MM.1S (cell line): ENCODE results near the gene FNDC11.
"Not testable (repeated sequence)": the region's sequence is repeated elsewhere in the genome, so short reads cannot be mapped to it uniquely, and the experiment has no call there.

ENCODE experiments used
- DNase-seq: peaks from one replicate; pipeline ENCODE4 v3.0.0-alpha.2; 2015
- H2AFZ ChIP-seq: fragments of 300-600 bp; sonication (generic); 2 replicates; pipeline ENCODE4 v1.6.0; 2016; ENCODE audit warnings: antibody characterized with exemption, low read length
- H3F3A ChIP-seq: fragments of 300-600 bp; sonication (generic); 2 replicates; pipeline ENCODE4 v1.6.1; 2016; ENCODE audit warnings: mild to moderate bottlenecking, antibody characterized with exemption, low read length, moderate library complexity, mixed read lengths; ENCODE audit not compliant: insufficient read depth
- H3K27ac ChIP-seq: fragments of 300-600 bp; sonication (generic); 2 replicates; pipeline ENCODE4 v1.5.1; 2016; ENCODE audit warnings: mild to moderate bottlenecking, low read length
- H3K27me3 ChIP-seq: fragments of 300-600 bp; sonication (generic); replicated peaks from 2 replicates; pipeline ENCODE4 v1.6.0; 2016; ENCODE audit warnings: low read length; ENCODE audit not compliant: insufficient read depth
- H3K36me3 ChIP-seq: fragments of 300-600 bp; sonication (generic); replicated peaks from 2 replicates; pipeline ENCODE4 v1.6.1; 2016; ENCODE audit warnings: mild to moderate bottlenecking, low read length, mixed read lengths; ENCODE audit not compliant: insufficient read depth
- H3K4me1 ChIP-seq: fragments of 300-600 bp; sonication (generic); 2 replicates; pipeline ENCODE4 v1.6.1; 2016; ENCODE audit warnings: low read length, mixed read lengths
- H3K4me2 ChIP-seq: fragments of 300-600 bp; sonication (generic); 2 replicates; pipeline ENCODE4 v1.6.0; 2016; ENCODE audit warnings: low read depth, low read length
- H3K4me3 ChIP-seq: fragments of 300-600 bp; sonication (generic); 2 replicates; pipeline ENCODE4 v1.5.1; 2016; ENCODE audit warnings: low read length, mixed read lengths
- H3K79me2 ChIP-seq: fragments of 300-600 bp; sonication (generic); 2 replicates; pipeline ENCODE4 v1.6.1; 2016; ENCODE audit warnings: mixed run types, low read length, mixed read lengths
- H3K9ac ChIP-seq: fragments of 300-600 bp; sonication (generic); 2 replicates; pipeline ENCODE4 v1.6.1; 2016; ENCODE audit warnings: low read length, mixed read lengths
- H3K9me2 ChIP-seq: fragments of 300-600 bp; sonication (generic); replicated peaks from 2 replicates; pipeline ENCODE4 v1.6.1; 2016; ENCODE audit warnings: mild to moderate bottlenecking, low read length, mixed read lengths; ENCODE audit not compliant: insufficient read depth
- H3K9me3 ChIP-seq: fragments of 300-600 bp; sonication (generic); replicated peaks from 2 replicates; pipeline ENCODE4 v1.6.1; 2016; ENCODE audit warnings: mild to moderate bottlenecking, low read length, mixed read lengths; ENCODE audit not compliant: insufficient read depth
- H4K20me1 ChIP-seq: fragments of 300-600 bp; sonication (generic); 2 replicates; pipeline ENCODE4 v1.6.1; 2016; ENCODE audit warnings: mild to moderate bottlenecking, low read length, moderate library complexity, mixed read lengths; ENCODE audit not compliant: insufficient read depth
- EZH2 ChIP-seq: fragments of 300-600 bp; sonication (generic); optimal IDR thresholded peaks from 2 replicates; pipeline ENCODE3; 2017; ENCODE audit warnings: low read depth, mild to moderate bottlenecking, antibody characterized with exemption, low read length, mixed read lengths
- EZH2phosphoT487 ChIP-seq: fragments of 300-600 bp; sonication (generic); IDR thresholded peaks from 2 replicates; pipeline ENCODE4 v1.6.1; 2018; ENCODE audit warnings: antibody characterized with exemption, low read length
- TF ChIP-seq, protein P1 (sequence below): fragments of 300-600 bp; sonication (generic); IDR thresholded peaks from 2 replicates; pipeline ENCODE4 v1.5.1; 2016; ENCODE audit warnings: antibody characterized with exemption, low read length, mixed read lengths

FNDC11 gene

DNA sequence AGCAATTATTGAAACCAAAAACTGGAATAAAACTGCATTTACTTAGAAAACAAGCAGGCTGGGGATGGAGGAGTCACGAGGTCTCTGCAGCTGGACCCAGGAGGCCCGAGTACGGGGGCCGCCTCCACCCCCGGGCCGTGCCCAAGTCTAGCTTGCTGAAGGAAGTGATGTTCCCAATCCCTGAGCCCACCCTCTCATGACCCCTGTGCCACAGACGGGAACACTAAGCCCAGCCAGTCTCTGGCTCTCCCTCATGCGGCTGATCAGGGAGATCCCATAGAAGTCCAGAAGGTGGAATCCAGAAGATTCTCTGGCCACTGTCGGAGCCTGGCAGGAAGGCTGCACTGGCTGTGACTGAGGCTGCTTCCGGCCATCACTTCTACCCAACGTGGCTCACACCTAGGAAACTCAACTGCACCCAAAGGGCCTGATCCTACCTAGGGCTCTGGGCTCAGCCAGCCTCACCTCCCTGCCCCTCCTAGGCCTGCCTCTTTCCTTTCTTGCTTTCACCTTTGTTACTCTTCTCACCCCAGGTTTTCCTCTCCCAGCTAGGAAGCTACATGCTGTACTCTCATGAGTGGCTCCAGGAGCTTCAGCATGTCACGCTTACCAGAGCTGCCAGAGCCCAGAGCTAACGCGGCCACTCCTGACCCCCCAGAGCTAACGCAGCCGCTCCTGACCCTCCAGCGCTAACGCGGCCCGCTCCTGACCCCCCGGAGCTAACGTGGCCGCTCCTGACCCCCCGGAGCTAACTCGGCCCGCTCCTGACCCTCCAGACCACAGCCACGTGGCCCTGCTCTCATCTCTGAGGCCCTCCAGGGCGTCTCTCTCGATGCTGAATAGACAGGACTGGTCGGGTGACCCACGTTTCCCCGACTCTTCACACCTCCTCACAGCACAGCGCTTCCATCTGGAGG is 44.8 kb downstream of the FNDC11 start:
- Histone ChIP-seq H3K4me1 (no peaks in the 10 kb centered on the region), H3F3A (no peaks in the 10 kb centered on the region), H3K9ac (no peak overlapping the region), H3K4me2 (no peak overlapping the region), H3K4me3 (no peak overlapping the region), H2AFZ (no peak overlapping the region), H3K9me3 (no peaks in the 10 kb centered on the region), H3K27ac (no peak overlapping the region), H3K27me3 (no peaks in the 10 kb centered on the region), H3K79me2 (no peaks in the 10 kb centered on the region), H3K36me3 (peaks cover 10% of the 10 kb centered on the region; the same call in 1 of the 2 replicates), H4K20me1 (no peaks in the 10 kb centered on the region), H3K9me2 (no peaks in the 10 kb centered on the region)
- TF ChIP-seq, protein P1, sequence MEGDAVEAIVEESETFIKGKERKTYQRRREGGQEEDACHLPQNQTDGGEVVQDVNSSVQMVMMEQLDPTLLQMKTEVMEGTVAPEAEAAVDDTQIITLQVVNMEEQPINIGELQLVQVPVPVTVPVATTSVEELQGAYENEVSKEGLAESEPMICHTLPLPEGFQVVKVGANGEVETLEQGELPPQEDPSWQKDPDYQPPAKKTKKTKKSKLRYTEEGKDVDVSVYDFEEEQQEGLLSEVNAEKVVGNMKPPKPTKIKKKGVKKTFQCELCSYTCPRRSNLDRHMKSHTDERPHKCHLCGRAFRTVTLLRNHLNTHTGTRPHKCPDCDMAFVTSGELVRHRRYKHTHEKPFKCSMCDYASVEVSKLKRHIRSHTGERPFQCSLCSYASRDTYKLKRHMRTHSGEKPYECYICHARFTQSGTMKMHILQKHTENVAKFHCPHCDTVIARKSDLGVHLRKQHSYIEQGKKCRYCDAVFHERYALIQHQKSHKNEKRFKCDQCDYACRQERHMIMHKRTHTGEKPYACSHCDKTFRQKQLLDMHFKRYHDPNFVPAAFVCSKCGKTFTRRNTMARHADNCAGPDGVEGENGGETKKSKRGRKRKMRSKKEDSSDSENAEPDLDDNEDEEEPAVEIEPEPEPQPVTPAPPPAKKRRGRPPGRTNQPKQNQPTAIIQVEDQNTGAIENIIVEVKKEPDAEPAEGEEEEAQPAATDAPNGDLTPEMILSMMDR, result no peak
- TF ChIP-seq EZH2, result no peak
- TF ChIP-seq EZH2phosphoT487, result no peak
- no peak for DNase-seq

DNA sequence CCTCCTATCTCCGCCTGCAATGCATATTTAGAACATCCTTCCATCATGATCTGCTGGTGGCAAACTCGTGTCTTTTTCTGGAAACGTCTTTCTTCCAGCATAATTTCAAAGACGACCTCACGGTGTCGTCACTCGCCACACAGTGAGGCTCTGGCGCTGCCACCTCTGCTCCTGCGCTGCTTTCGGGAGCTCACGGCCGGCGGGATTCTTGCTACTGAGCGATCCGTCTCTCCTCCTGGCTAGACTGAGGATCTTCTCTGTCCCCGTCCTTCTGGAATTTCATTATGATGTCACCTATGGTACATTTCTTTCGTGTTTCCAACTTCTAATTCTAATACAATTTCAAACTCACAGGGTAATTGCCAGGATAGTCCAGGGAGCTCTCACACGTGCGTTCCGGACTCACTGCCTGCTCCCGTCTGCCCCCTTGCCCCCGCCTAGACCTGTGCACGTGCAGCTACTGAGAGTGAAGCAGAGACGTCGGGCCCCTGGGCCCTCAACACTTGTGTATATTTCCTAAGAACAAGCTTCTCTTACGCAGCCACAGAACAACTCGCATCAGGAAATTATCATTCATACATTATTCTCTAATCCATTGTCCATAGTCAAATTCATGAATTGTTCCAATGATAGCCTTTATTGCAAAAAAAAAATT is 45.6 kb downstream of the FNDC11 start:
- DNase-seq, result no peak
- Histone ChIP-seq H2AFZ (no peak overlapping the region), H3K4me3 (no peak overlapping the region), H3K9ac (no peak overlapping the region), H3K9me2 (no peaks in the 10 kb centered on the region), H4K20me1 (no peaks in the 10 kb centered on the region), H3K79me2 (no peaks in the 10 kb centered on the region), H3K4me1 (no peaks in the 10 kb centered on the region), H3K27ac (no peak overlapping the region), H3K9me3 (no peaks in the 10 kb centered on the region), H3K36me3 (peaks cover 10% of the 10 kb centered on the region; the same call in 1 of the 2 replicates), H3F3A (no peaks in the 10 kb centered on the region), H3K27me3 (no peaks in the 10 kb centered on the region), H3K4me2 (no peak overlapping the region)
- TF ChIP-seq EZH2phosphoT487 (no peak), EZH2 (no peak)
- TF ChIP-seq, protein P1, result no peak

DNA sequence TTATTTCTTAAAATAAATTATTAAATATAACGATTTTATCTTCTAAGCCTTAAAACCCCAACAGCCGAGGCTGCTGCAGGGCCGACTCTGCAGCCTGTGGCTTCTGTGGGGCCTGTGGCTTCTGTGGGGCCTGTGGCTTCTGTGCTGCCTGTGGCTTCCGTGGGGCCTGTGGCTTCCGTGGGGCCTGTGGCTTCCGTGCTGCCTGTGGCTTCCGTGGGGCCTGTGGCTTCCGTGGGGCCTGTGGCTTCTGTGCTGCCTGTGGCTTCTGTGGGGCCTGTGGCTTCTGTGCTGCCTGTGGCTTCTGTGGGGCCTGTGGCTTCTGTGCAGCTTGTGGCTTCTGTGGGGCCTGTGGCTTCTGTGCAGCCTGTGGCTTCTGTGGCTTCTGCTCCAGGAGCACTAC is 47.7 kb downstream of the FNDC11 start:
- H4K20me1 ChIP-seq, DNase-seq, H3K9ac ChIP-seq, H3K4me1 ChIP-seq, H3K27ac ChIP-seq, H3K4me2 ChIP-seq, H3K4me3 ChIP-seq, H3F3A ChIP-seq, H3K9me2 ChIP-seq, H2AFZ ChIP-seq, H3K9me3 ChIP-seq, H3K79me2 ChIP-seq, H3K27me3 ChIP-seq: not testable (repeated sequence)
- peaks cover 10% of the 10 kb centered on the region; the same call in 1 of the 2 replicates for H3K36me3 ChIP-seq

DNA sequence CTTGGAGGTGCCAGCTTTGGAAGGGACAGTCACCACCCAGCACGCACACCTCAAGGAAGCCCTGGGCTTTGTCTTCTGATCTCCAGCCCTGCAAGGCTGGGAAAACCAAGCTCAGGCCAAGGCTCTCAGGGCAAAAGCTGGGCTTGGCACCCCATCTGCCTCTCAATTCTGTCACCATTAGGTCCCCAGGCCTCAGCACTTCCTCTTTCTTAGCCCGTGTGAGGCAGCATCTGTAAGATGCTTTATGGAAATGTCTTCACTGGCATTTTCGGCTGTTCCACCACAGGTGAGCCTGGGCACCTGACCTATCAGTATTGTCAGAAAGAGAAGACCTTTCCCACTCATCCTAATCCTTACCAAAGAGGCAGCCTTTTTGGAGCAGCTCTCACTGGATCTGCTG is 48.4 kb downstream of the FNDC11 start:
- no peak overlapping the region for H2AFZ ChIP-seq
- no peaks in the 10 kb centered on the region for H3K9me2 ChIP-seq
- H3K79me2 ChIP-seq, result peaks cover 11% of the 10 kb centered on the region
- H3K27me3 ChIP-seq, result no peaks in the 10 kb centered on the region
- no peaks in the 10 kb centered on the region for H4K20me1 ChIP-seq
- H3K4me3 ChIP-seq, result no peak overlapping the region
- TF ChIP-seq EZH2, result no peak
- TF ChIP-seq EZH2phosphoT487, result no peak
- TF ChIP-seq, protein P1, result no peak
- H3K9me3 ChIP-seq, result no peaks in the 10 kb centered on the region
- no peak overlapping the region for H3K4me2 ChIP-seq
- no peaks in the 10 kb centered on the region for H3F3A ChIP-seq
- H3K36me3 ChIP-seq, result peaks cover 10% of the 10 kb centered on the region; the same call in 1 of the 2 replicates
- H3K9ac ChIP-seq, result no peak overlapping the region
- DNase-seq, result no peak
- no peaks in the 10 kb centered on the region for H3K4me1 ChIP-seq
- no peak overlapping the region for H3K27ac ChIP-seq
